Fibroblast of villous mesenchyme (primary cell): ENCODE measurements around the gene FRK. TPM values are rescaled to one million over a fixed set of nuclear protein-coding genes. Genes with fewer than 3 reads are reported as not detected.

Source experiments
- DNase-seq: peaks from one replicate; pipeline ENCODE4 v3.0.0-alpha.2; 2010; ENCODE audit warnings: low read depth
- H3K4me3 ChIP-seq: 2 replicates; pipeline ENCODE4 v1.5.1; 2011; ENCODE audit warnings: low read depth, mild to moderate bottlenecking, low read length
- total RNA-seq: library from RNA; depleted of rRNA; stranded (reverse); fragments of >200 nt; gene quantifications from 2 replicates; pipeline ENCODE4 v1.2.3, GENCODE V29; 2012
- TF ChIP-seq, protein P1 (sequence below): IDR thresholded peaks from 2 replicates; pipeline ENCODE4 v1.5.1; 2012; ENCODE audit warnings: low read depth, mild to moderate bottlenecking, low read length; ENCODE audit not compliant: insufficient read depth

The FRK gene
- total RNA-seq, 1 donor, result 0.43 TPM

DNA sequence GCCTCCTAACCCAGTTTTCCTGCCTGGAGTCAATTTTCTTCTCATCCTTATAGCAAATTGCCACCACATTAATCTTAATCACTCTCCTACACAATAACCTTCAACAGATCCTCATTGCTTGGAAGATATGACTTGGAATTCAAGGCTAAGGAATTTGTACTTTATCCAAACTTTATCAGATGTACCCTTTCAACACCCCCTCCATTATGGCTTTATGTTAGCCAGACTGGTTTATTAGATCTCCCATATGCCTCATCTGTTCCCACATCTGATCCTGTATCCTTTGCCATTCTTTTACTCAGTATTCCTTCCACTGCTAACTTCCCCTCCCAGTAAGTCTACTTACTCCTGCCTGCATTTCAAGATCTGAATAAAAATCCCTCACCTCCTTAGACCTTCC lies 4.0 kb upstream of the FRK start:
- no peak overlapping the region for H3K4me3 ChIP-seq
- DNase-seq, result no peak
- TF ChIP-seq, protein P1, sequence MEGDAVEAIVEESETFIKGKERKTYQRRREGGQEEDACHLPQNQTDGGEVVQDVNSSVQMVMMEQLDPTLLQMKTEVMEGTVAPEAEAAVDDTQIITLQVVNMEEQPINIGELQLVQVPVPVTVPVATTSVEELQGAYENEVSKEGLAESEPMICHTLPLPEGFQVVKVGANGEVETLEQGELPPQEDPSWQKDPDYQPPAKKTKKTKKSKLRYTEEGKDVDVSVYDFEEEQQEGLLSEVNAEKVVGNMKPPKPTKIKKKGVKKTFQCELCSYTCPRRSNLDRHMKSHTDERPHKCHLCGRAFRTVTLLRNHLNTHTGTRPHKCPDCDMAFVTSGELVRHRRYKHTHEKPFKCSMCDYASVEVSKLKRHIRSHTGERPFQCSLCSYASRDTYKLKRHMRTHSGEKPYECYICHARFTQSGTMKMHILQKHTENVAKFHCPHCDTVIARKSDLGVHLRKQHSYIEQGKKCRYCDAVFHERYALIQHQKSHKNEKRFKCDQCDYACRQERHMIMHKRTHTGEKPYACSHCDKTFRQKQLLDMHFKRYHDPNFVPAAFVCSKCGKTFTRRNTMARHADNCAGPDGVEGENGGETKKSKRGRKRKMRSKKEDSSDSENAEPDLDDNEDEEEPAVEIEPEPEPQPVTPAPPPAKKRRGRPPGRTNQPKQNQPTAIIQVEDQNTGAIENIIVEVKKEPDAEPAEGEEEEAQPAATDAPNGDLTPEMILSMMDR, result no peak

DNA sequence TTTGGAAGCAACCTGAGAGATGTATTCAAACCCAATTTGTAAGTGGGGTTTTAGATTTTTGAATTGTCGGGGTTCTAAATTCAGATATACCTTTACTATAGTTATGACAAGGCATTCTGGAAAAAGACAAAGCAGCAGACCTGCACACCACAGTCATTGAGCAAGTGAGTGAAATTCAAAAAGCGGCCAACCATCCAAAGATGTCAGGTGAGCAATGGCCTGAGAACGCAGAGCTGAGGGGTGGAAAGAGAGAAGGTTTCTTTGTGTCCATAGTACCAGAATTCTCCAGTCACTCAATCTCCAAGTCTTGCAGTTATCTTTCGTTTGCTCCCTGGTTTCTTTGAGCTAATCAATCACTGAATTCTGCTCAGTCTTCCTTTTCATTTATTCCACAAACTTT lies 1.8 kb upstream of the FRK start:
- no peak for DNase-seq
- TF ChIP-seq, protein P1, result no peak
- no peak overlapping the region for H3K4me3 ChIP-seq

DNA sequence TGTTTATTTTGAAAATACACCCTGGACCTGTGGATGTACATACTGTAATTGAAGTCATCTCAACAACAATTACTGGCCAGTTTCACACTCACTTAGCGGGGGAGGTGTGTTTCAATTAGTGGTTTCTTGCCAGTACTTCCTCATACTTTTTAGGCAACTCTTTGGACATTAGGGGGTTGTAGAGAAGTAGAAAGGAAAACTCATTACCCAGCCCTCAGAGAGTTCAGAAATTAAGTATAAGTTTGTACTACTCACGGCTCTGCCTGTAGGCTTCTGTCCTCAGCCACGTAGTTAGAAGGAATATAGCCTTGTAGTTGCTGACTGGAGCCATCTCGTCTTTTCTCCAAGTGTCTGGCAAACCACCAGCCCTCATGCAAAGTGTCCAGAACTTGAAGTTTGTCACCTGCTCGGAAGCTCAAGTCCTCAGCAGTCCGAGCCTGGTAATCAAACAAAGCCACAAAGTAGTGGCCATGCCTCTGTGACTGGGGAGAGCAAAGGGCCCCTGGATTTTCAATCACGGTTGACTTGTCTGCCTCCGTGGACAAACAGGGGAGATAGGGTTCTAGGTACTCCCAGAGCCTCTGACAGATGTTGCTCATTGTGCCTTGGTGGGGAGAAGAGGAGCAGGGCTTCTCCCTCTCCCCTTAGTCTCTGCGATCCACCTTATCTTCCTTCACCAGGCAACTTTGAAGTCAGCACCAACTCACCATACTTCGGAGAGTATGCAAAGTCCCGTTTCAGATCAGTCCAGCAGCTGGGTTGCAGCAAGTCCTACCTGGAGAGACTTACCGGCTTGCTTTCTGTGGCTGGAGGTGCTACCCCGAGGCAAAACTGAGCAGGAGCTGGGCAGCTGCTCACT lies 749 bp downstream of the FRK start:
- peak; percentile 24 for DNase-seq
- TF ChIP-seq, protein P1, result no peak
- peak overlapping the region; percentile 62 for H3K4me3 ChIP-seq

DNA sequence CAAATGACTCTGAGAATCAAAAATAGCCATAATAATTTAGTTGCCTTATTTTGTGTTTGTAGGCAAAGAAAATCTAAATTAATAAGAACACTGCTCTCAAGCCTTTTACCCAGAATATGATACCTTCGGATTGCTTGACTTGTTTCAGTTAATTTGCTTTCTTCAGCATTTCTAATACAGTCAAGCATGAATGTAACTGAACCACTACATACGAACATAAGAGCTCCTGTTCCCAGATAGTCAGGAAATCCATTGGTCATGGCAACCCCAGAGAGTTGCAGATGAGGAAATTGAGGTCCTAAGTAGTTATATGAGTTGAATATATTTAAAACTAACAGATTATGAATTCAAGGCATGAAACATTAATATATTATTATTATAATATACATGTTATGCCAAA lies 2.9 kb downstream of the FRK start:
- peak overlapping the region; percentile 17 for H3K4me3 ChIP-seq
- TF ChIP-seq, protein P1, result no peak
- no peak for DNase-seq

DNA sequence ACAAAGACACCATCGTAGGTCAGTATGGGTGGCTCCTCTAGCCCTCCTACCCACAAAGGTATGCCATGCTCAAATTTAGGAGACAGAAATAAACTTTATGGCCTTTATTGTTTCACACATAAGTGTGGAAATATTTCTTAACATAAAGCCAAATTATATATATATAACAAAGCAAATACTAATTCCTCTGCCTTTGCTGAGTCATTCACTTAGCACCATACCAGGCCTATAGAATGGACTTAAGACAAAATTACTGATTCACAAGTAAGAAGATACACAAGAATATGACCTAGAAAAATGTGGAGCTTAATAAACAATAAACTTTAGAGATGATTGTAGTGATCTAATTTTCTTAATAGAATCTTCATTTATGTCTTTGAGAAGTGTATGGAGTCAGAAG lies 5.2 kb downstream of the FRK start:
- DNase-seq, result no peak
- TF ChIP-seq, protein P1, result no peak
- no peak overlapping the region for H3K4me3 ChIP-seq

DNA sequence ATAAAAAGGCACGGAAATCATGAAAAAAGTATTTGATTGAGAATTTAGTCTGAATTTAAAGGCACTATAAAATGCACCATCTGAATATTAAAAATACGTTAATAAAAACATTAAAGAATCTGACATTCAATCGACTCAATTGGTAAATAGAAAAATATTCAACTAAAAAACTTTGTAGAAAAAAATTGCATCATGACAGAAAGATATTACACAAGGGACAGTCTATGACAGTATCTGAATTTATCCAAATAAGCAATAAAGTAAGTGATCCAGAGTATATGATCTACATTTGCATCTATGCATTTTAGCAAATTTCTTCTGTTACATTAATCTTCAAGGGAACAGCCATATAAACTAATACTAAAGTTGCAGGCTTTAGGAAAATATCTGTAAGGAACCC lies 9.4 kb downstream of the FRK start:
- H3K4me3 ChIP-seq, result no peak overlapping the region
- DNase-seq, result no peak

More for the DNA sequence above, 9.4 kb downstream of the FRK start:
- TF ChIP-seq, protein P1, result no peak
